NCI-H1436 treated with DMSO at 0.1 percent for 48 hours (cell line): ENCODE results near the gene RPP21.

Experiments used
- DNase-seq: peaks from one replicate; lab custom pipeline; 2025; lab: John Stamatoyannopoulos, UW

Gene RPP21

DNA sequence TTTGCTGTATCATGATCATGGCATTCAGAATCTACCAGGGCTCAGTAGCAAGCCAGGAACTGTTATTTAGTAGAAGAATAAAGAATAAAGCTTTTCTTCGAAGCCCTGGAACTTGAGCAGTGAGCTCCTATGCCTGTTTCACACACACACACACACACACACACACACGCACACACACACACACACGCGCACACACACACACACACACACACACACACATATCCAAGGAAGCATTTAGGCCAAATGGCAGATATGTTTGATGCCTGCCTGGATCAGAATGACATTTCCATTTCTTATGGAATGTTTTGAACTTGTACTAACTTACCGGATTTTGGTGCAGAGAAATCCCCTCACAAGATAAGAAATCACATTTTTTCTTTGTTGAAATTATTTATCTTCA, 35.5 kb downstream of the RPP21 start:
- no peak for DNase-seq

DNA sequence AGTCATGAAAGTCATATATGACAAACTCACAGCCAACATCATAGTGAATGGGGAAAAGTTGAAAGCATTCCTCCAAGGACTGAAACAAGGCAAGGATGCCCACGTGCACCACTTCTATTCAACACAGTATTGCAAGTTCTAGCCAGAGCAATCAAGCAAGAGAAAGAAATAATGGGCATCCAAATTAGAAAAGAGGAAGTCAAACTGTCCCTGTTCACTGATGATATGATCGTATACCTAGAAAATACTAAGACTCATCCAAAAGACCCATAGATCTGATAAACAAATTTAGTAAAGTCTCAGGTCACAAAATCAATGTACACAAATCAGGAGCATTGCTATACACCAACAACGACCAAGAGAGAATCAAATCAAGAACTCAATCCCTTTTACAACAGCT, 41.2 kb downstream of the RPP21 start:
- no peak for DNase-seq

DNA sequence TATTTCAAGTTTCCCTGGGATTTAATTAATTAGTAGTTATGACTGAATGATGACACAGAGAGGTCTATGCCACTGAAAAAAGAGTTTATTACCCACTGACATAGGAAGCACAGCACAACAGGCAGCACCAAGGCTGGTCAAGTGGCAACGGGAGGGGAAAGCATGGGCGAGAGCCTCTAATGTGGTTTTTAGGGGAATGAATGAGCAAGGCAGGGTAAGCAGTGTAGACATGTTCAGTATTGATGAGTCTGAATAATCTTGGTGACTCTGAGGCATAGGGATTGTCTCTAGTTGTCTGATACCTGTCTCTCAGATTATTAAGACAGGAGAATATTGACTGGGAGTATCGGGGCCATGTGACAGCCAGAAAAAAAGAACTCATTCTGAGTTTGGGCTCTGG, 46.3 kb downstream of the RPP21 start:
- DNase-seq, result no peak

DNA sequence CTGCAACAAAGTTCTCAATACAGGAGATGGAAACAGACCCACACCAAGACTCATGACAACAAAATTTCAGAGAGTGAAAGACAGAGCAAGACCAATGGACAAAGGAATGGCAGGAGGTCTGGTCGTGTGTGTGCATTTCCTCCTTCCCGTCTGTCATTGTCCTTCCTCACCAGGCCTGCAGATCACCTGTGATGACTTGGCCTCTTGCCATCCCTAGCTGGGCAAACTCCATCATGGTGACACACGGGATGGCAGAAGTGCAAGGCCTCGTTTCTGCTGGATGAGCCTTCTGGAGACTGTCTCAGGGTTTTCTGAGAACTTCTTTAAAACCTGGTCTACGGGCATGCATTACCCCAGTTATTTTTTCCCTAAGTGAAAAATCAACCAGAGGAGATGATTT, 49.2 kb downstream of the RPP21 start:
- no peak for DNase-seq
